ENCODE data around the gene C1QTNF4. TPM values are rescaled to one million over a fixed set of nuclear protein-coding genes. Genes with fewer than 3 reads are reported as not detected.
A peak's percentile ranks its signal among the peaks of the same experiment; 100 is the strongest.
"Not testable (repeated sequence)": the region's sequence is repeated elsewhere in the genome, so short reads cannot be mapped to it uniquely, and the experiment has no call there.

The C1QTNF4 gene
- total RNA-seq, 1 experiment from 2014 or later: 0.22 TPM

- ChIA-PET POLR2A (ENCODE audit: unreplicated experiment) (interaction anchor here (0.6 kb wide), 1 partner anchor 50 kb away, joined by 10 read pairs; no protein-coding TSS in a partner anchor), CTCF (interaction anchor here (1.4 kb wide), 1 partner anchor 84 kb away, joined by 3 read pairs; no protein-coding TSS in a partner anchor)
- H3K4me1 ChIP-seq (replicated peaks; ENCODE audit: insufficient read depth): peaks cover 24% of the 10 kb centered on the region
- H3K36me3 ChIP-seq (ENCODE audit: low read depth): peaks cover 20% of the 10 kb centered on the region
- TF ChIP-seq CTCF (conservative IDR thresholded peaks at IDR 0.05) (peak; percentile 48; the same call in 1 of the 2 replicates), EZH2 (IDR thresholded peaks at IDR 0.05; ENCODE audit: low read depth) (no peak)
- H3K27me3 ChIP-seq (ENCODE audit: insufficient read depth, low read depth): no peaks in the 10 kb centered on the region
- intact Hi-C loops (cut with micrococcal nuclease; ENCODE audit: unreplicated experiment): loop anchor here (5.0 kb wide), 2 partner anchors 84 to 124 kb away; partner anchors contain the start of gene PSMC3
- no peaks in the 10 kb centered on the region for H3K9me3 ChIP-seq (ENCODE audit: insufficient read depth, low read depth)
- H3K4me3 ChIP-seq: peak overlapping the region; percentile 80
- peak overlapping the region; percentile 77 for H3K4me2 ChIP-seq
- no TSS peak for BruUV-seq (replicated peaks)
- peaks cover 33% of the 10 kb centered on the region; the same call in 1 of the 2 replicates for H3F3A ChIP-seq (ENCODE audit: insufficient read depth, low read depth)
- peak overlapping the region; percentile 87 for H3K27ac ChIP-seq
- H3K79me2 ChIP-seq (ENCODE audit: low read depth): peaks cover 65% of the 10 kb centered on the region
- DNase-seq: no peak
- H2AFZ ChIP-seq: no peak overlapping the region
- 0 out of 2 replicates have a peak, but pooled peaks cover 5% of the 10 kb centered on the region for H3K9me2 ChIP-seq (ENCODE audit: insufficient read depth)
- H4K20me1 ChIP-seq (ENCODE audit: insufficient read depth): peaks cover 48% of the 10 kb centered on the region
Measured at GRCh38 chr11:47551086-47551485, 43.1 kb downstream of the C1QTNF4 start.

GRCh38 chr11:47550288-47551047 lies 43.7 kb downstream of the C1QTNF4 start:
- peaks cover 49% of the 10 kb centered on the region for H4K20me1 ChIP-seq (ENCODE audit: insufficient read depth)
- H3K36me3 ChIP-seq (ENCODE audit: low read depth): peaks cover 20% of the 10 kb centered on the region
- no peak overlapping the region for H2AFZ ChIP-seq
- intact Hi-C loops (cut with micrococcal nuclease; ENCODE audit: unreplicated experiment): loop anchor here (5.0 kb wide), 2 partner anchors 83 to 123 kb away; partner anchors contain the start of gene PSMC3
- peak overlapping the region; percentile 77 for H3K4me2 ChIP-seq
- no peak for DNase-seq
- ChIA-PET POLR2A (ENCODE audit: unreplicated experiment) (no interaction called here), CTCF (interaction anchor here (1.4 kb wide), 1 partner anchor 83 kb away, joined by 3 read pairs; no protein-coding TSS in a partner anchor)
- H3K27me3 ChIP-seq (ENCODE audit: insufficient read depth, low read depth): no peaks in the 10 kb centered on the region
- H3K9me2 ChIP-seq (ENCODE audit: insufficient read depth): 0 out of 2 replicates have a peak, but pooled peaks cover 5% of the 10 kb centered on the region
- no peak overlapping the region for H3K27ac ChIP-seq
- BruUV-seq (replicated peaks): no TSS peak
- TF ChIP-seq CTCF (conservative IDR thresholded peaks at IDR 0.05) (no peak), EZH2 (IDR thresholded peaks at IDR 0.05; ENCODE audit: low read depth) (no peak)
- H3K4me3 ChIP-seq: peak overlapping the region; percentile 80; the same call in 1 of the 2 replicates
- peaks cover 24% of the 10 kb centered on the region for H3K4me1 ChIP-seq (replicated peaks; ENCODE audit: insufficient read depth)
- H3K79me2 ChIP-seq (ENCODE audit: low read depth): peaks cover 67% of the 10 kb centered on the region
- H3F3A ChIP-seq (ENCODE audit: insufficient read depth, low read depth): peaks cover 33% of the 10 kb centered on the region; the same call in 1 of the 2 replicates
- H3K9me3 ChIP-seq (ENCODE audit: insufficient read depth, low read depth): no peaks in the 10 kb centered on the region

- H3K4me3 ChIP-seq; CTCF ChIA-PET; H3K27me3 ChIP-seq (ENCODE audit: insufficient read depth, low read depth); POLR2A ChIA-PET (ENCODE audit: unreplicated experiment); BruUV-seq (replicated peaks); H2AFZ ChIP-seq; H3K9me2 ChIP-seq (ENCODE audit: insufficient read depth); DNase-seq; H3K4me2 ChIP-seq; H3K27ac ChIP-seq; intact Hi-C loops (cut with micrococcal nuclease; ENCODE audit: unreplicated experiment); H3K9me3 ChIP-seq (ENCODE audit: insufficient read depth, low read depth): not testable (repeated sequence)
- Histone ChIP-seq H3K79me2 (ENCODE audit: low read depth) (peaks cover 95% of the 10 kb centered on the region), H3K4me1 (replicated peaks; ENCODE audit: insufficient read depth) (peaks cover 25% of the 10 kb centered on the region), H3K36me3 (ENCODE audit: low read depth) (peaks cover 20% of the 10 kb centered on the region), H3F3A (ENCODE audit: insufficient read depth, low read depth) (peaks cover 17% of the 10 kb centered on the region; the same call in 1 of the 2 replicates), H4K20me1 (ENCODE audit: insufficient read depth) (peaks cover 79% of the 10 kb centered on the region)
Measured at GRCh38 chr11:47546274-47546673, 47.9 kb downstream of the C1QTNF4 start.
